IPS DF 19.7 (cell line): ENCODE results near the gene MACF1.

Source experiments
- DNase-seq: peaks from one replicate; pipeline ENCODE4 v3.0.0-alpha.2; 2013; ENCODE audit warnings: low read depth, low spot score

Gene MACF1

DNA sequence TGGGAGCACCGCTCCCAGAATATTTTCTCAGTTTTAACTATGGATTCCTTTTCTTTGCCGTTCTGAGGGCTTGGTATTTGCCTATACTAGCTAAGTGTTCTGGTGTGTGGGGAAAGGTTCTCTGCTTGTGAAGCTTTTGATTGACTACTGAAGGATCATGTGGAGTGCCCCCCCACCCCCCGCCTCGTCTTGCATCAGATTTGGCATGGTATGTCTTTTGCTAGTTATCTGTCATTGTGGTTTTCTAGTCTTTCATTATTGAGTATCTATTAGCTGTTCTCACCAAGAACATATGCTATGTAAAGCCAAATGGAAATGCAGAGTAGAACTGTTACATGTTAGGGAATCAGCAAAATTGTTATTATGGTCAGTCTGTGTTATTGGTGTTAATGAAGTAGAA lies 58.3 kb downstream of the MACF1 start:
- DNase-seq: no peak

DNA sequence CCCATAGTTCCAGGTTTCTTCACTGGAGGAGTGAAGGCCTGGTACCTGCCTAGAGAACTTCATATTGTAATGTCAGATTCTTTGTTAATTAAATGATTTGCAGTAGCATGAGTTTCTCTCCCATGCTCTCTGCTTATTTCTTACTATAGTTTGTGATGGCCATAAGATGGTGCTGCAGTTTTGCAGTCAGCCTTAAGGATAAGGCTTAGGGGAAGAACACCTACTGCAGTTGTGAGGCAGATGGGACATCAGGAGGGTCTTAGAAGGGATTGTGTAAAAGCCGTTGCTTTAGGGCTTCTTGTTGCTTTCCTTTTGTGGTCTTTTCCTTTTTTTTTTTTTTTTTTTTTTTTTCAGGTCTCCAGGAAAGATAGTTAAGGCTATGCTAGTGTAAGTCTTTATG lies 61.8 kb downstream of the MACF1 start:
- no peak for DNase-seq

DNA sequence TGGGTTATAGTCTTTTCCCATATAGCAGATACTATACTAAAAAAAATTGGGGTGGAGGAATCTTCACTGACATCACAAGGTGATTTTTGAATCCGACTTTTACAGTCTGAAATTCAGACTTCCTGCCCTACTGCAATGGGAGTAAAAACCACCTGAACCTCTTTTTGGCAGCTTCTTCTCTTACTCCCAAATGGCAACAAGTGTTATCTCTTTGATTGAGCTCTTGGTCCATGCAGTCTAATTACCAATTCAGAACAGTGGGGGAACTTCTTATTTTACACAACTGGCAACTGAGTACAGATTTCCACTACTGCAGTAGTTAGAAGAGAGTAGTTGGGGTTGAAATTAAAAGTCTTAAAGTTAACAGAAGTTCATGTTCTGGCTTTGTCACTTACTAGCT lies 62.3 kb downstream of the MACF1 start:
- no peak for DNase-seq

DNA sequence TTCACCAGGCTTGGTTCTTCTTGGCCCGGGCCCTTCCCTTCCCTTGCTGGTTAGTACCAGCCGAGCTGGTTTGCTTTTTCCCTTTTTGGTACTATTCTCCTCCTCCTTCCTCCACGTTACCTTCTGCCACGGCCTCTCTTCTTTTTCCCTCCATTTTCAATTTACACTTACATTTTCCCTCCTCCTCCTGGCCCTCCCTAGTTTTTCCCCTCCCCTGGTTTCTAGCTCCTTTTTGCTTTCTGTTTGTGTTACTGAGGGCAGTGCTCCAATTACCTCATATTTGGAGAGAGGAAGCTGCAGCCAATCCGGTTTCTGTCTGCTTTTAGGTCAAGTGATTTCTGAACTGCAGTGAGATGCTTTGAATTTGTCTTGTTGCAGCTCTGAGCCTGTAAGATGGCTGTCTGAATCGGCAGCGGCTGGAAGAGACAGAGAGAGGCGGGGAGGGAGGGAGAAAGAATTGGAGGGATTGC lies 63.7 kb downstream of the MACF1 start:
- no peak for DNase-seq

DNA sequence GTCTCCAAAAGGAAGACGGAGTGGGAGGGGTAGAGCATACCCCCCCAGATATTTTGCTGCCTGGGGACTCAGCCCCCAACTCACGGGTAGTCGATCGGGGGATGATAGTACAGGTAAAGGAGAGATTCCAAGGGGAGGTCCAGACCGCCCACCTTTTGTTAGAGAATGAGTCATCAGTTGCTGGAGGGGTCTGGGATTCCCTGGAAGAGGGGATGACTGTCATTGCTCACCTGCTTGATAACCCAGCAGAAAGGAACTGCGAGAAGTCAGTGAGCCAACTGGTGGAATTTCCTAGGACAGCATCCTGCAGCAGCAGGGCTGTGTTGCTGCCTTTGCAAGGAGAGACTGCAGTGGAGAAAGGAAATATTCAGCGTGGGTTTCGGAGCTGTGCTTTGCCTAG lies 64.4 kb downstream of the MACF1 start:
- no peak for DNase-seq

DNA sequence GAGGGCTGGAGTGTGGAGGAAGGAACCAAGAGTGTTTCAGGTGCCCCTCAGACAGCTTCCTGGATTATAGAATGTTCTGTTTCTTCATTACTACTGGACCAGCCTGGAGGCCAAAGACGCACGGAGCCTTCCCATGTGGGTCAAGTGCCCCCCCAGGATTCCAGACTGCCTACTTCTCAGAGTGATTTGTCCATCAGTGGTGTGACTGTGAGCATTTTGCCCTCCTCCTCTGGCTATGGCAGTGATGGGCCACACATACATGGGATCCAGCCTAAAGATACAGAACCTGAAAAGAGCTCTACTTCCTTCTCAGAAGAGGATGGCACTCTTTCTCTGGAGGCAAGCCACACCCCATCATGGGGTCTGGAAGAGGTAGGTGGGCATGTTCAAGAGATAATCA lies 64.9 kb downstream of the MACF1 start:
- DNase-seq: no peak

DNA sequence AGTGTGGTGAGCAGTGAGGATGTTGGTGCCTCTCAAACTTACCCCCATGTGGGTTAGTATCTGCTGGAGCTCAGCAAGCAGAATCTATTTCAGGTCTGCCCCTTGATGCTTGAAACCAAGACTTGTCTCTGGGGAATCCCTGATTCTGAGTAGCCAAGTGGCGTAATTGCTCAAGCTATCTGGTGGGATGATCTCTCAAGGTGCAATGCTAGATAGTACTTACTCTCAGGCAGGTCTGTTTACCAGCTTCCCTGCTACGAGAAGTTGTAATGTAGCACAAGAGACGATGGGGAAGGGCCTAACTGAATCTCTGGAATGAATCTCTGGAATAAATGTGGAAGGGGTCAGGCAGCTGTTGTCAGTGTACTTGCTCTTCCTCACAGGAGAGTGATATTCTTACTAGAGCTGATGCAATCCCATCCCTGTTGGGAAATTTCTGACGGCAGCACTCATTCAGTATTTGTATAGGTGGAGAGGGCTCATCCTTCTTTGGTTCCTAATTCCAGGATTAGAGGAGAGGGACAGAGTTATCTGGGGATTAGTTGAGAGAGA lies 65.4 kb downstream of the MACF1 start:
- no peak for DNase-seq

DNA sequence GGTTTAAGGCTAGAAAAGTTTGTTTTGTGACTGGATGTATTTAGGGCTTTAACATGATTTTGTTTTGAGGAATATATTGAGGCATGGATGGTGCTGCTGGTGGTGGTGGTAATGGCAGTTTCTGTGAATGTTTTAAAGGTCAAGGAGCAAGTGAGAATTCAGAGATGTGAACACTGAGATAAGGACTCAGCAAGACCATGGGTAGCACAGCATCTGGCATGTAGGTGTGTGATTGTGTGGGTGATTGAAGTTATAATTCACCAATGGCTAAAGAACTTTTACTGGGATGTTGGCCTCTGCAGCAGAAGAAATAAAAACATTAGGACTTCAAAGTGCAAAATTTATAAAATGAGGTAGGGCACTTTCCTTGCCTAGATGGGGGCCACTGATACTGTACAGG lies 65.9 kb downstream of the MACF1 start:
- DNase-seq: no peak

DNA sequence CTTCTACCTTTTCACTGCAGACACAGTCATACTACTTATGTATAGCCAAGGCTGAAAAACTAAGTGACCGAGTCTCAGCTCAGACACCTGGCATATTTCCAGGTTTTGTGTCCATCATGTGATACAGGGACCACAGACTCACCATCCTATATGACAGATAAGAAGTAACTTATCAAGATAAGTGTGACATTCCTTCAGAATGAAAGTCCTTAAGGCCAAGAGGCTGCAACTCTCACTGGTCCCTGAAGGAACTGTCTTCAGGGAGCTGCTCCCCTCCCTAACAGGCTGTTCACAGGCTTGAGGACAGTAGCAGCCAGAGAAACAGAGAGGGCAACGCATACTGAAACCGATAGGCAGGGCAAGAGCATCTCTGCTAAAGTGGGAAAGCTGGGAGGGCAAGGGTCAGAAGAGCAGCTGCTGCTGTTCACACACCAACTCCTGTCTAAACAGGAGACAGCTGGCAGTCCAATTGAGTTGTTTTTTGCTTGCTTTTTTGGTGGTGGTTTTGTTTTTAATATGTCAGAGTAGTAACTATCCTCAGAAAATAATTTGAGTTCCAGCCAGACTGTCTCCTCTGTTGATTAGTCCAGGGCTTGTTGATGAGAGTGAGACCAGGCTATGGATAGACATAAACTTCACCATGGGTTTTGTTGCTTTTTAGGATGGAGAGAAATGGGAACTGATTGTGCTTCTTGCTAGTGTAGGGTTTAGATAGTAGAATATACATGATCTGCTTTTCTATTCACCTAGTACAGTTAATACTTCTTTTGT lies 67.7 kb downstream of the MACF1 start:
- DNase-seq: no peak

DNA sequence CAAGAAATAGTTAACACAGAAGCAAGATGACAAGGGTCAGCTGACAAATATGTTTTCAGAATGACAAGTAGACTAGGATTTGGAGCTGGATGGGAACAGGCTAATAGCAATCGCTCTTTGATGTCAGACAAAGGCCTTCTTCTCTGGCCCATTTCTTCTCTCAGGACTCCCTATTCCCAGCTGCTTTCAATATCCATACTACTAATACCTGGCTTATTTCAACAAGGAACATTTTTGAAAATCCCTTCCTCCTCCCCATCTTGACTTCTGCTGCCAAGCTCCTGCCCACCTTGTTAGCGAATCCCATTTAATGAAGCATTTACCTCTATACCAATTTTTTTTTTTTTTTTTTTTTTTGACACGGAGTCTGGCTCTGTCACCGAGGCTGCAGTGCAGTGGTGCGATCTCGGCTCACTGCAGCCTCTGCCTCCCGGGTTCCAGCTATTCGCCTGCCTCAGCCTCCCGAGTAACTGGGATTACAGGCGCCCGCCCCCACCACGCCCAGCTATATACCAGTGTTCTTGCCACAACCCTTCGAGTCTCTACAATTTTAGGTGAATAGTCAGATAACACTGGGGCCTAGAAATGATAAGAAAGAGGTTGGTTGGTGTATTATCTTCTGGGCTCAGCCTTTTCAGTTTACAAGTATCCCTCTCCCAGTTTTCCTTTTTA lies 68.4 kb downstream of the MACF1 start:
- no peak for DNase-seq

DNA sequence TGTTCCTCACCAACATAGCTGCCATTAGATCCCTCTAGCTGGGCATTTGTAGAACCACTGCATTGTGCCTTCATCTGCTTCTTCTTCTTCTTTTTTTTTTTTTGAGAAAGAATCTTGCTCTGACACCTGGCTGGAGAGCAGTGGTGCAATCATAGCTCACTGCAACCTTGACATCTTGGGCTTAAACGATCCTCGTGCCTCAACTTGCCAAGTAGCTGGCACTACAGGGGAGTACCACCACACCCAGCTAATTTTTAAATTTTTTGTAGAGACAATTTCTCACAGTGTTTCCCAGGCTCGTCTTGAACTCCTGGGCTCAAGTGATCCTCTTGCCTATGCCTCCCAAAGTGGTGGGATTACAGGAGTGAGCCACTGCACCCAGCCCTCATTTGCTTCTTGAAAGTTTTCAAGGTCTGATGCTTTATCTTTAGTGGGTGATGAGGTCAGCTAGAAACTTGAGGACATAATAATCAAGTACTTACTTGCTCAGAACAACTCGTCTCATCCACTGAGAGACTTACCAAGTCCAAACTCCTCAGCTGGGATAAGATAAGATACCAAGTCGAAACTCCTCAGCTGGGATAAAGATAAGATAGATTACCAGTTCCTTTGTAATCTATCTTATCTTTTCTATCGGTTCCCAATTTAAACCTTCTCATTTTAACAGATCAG lies 71.5 kb downstream of the MACF1 start:
- DNase-seq: no peak

DNA sequence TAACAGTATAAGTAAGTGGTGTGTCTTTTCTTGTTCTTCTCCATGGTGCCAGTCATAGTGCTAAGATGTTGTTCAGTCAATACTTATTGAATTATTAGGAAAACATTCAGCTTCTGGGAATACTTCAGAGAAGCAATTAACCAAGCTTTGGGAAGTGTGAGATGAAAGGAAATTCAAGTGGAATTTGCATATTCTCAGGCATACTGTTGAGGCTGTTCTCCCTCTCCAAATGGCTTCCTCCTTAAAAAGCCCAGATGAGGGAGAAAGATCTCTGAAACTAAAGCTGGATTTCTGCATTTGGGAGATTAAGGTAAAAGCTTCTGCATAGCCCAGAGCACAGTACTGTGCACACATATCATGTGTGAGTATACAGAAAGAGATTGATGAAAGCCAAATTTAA lies 73.4 kb downstream of the MACF1 start:
- no peak for DNase-seq

DNA sequence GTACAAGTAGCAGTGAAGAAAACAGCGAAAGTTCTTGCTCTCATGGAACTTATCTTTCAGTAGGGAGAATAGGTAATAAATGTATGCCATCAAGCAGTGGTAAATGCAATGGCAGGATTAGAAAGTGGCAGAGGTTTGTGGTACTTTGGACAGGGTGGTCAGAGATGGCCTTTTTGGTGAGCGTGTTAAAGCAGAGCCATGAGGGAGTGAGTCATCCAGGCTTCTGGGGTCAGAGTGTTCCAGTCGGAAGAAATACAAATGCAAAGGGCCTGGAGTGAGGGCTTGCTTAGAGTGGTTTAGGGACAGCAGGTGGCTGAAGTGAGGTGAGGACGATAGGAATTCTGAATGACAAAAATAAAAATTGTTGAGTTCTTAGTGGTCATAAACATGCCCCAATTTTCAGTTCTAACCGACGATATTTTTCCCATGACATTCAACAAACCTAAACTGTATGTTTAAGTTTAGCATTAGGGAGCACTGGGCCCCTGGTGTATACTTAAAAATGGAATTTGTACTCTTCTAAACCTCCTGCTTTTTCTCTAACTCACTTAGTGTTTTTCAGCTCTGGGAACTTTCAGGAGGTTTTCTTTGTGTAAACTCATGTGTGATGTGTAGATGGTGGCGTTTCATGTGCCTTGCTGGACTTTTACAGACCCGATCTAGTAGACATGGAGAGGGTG lies 78.2 kb downstream of the MACF1 start:
- no peak for DNase-seq

DNA sequence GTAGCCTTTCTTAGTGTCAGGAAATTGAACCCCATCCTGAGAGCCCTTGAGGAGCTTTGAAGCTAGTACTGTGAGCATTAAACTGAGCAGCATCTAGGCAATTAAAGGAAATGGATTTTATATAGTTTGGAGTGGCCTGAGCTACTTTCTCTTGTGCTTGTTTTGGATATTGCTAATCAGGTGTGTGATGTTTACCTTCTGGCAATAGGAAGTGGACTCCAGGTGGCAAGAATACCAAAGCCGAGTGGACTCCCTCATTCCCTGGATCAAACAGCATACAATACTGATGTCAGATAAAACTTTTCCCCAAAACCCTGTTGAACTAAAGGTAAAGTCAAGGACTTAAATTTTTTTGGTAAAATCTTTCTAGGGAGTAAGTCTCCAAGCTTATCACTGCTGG lies 79.4 kb downstream of the MACF1 start:
- no peak for DNase-seq

DNA sequence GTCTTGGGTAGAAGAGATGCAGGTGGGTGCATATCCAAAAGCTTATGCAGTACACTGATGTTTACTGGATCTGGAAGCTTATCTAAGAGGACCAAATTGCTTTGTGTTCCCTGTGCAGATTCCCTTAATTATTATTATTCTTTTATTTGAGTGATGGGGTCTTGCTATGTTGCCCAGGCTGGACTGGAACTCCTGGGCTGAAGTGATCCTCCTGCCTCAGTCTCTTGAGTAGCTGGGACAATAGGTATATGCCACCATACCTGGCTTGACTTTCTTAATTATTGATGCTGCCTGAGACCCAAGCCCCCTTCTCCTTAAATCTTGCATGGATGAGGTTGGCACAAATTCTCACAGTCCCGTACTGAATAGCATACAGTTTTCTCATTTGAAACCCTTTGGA lies 83.0 kb downstream of the MACF1 start:
- DNase-seq: no peak

DNA sequence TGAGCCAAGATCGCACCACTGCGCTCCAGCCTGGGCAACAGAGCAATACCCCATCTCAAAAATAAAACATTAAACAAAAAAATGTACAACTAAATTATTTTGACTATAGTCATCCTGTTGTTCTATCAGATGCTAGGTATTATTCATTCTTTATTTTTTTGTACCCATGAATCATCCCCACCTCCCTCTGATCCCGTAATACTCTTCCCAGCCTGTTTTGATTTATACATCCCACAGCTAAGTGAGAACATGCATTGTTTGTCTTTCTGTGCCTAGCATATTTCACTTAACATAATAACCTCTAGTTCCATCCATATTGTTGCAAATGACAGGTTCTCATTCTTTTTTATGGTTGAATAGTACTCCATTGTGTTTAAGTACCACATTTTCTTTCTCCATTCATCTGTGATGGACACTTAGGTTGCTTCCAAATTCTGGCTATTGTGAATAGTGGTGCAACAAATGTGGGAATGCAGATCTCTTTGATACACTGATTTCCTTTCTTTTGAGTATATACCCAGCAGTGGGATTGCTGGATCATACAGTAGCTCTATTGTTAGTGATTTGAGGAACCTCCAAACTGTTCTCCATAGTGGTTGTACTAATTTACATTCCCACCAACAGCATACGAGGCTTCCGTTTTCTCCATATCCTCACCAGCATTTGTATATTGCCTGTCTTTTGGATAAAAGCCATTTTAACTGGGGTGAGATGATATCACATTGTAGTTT lies 84.4 kb downstream of the MACF1 start:
- DNase-seq: no peak

DNA sequence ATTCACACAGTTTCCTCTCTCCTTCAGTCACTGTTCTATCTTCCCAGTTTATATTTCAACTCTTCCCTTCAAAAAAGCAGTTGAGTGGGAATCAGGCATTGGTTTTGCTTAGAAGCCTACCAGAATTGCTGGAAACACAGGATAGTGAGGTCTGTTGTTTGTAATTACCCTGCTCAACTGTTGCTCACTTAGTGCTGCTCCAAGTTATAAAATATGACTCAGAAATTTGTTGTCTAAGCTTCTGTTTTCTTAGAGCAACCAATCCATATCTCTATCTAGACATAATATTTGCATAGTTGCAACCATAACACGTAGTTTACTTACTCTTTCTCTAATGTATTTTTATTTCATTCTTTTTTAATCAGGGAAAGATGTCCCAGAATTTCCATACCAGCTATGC lies 87.9 kb downstream of the MACF1 start:
- no peak for DNase-seq

DNA sequence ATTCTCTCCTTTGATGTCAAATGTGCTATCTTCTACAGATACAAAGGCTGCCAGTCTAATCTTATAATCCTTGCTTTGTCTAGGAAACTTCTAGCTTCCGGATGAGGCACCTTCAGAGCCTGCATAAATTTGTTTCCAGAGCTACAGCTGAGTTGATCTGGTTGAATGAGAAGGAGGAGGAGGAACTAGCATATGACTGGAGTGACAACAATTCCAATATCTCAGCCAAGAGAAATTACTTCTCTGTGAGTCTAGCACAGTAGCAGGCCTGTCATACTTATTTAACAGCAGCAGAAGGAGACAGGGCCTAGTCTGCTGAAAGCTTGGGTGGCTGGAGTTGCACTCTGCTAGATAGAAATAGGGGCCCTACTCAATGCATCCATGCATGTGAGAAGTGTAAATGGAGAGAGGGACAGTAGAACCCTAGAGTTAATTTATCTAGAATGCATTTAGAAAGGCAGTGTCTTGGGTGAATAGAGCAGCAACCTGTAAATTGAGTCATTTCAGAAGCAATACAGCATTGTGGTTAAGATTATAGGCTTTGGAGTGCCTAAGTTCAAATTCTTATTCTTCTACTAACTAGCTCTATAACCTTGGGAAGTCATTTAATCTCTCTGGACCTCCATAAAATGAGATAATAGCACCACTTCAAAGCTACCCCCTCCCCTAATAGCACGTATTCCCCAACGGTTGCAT lies 89.0 kb downstream of the MACF1 start:
- DNase-seq: no peak

DNA sequence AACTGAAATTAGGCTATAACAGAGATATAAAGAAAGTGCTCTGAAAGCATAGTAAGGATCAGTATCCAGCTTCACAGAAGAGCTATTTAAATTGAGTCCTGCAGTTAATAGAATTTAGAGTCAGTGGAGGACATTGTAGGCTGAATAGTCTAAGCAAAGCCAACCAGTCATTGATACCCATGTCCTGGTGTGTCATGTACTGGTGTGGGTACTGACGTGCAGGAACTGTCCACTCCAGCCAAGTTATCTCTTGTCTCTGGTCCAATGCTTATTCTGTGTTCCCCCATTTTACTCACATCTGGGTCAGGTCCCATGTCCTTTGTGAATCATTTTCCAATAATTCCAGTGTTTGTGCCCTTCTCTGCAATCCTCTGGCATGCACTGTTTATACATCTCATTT lies 90.0 kb downstream of the MACF1 start:
- no peak for DNase-seq

DNA sequence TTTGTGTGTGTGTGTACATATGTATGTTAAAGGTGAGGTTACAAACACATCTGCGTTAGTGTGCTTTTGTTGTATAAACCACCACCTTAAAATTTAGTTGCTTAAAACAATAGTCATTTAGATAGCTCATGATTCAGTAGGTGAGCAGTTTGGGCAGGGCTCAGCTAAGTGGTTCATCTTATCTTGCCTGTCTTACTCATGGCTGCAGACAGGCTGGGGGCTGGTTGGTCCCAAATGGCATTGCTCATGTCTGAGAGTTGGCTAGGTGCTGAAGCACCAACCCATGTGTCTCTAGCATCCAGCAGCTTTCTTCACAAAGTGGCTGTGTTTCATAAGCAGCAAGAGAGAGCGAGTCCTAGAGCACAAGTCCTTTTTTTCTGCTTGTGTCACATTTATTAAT lies 91.4 kb downstream of the MACF1 start:
- DNase-seq: no peak

DNA sequence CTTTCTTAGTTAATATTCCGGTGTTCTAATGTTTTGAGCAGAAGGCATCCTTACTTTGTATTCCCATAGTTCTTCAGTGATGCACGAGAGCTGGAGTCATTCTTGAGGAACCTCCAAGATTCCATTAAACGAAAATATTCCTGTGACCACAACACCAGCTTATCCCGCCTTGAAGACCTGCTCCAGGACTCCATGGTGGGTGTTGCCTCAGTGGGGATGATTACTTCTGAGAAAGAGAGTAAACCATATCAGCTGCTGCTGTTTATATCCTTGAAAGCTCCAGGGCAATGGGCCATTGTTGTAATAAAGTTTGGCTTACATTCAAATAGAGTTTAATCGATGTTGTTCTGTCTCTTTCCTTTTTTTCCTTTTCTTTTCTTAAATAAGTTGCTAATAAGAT lies 93.1 kb downstream of the MACF1 start:
- DNase-seq: no peak
